HEK293T (cell line): ENCODE measurements around the gene DPP3.
"Not testable (repeated sequence)": the region's sequence is repeated elsewhere in the genome, so short reads cannot be mapped to it uniquely, and the experiment has no call there.

ENCODE experiments used
- CTCF ChIA-PET: fragments of 350-600 bp; formaldehyde crosslinking; extraction: SDS; loops from one replicate; lab custom pipeline; 2021; ENCODE audit warnings: antibody characterized with exemption, inconsistent platforms; lab: Yijun Ruan, JAX
- POLR2A ChIA-PET: fragments of 350-600 bp; formaldehyde crosslinking; extraction: SDS; loops from one replicate; lab custom pipeline; 2020; ENCODE audit warnings: antibody characterized with exemption, inconsistent platforms; lab: Yijun Ruan, JAX
- DNase-seq: peaks from one replicate; pipeline ENCODE4 v3.0.0; 2012; ENCODE audit warnings: mixed read lengths; ENCODE audit errors: extremely low spot score
- ARNT ChIP-seq: fragments of 450-650 bp; IDR thresholded peaks from 2 replicates; pipeline ENCODE4 v1.6.1; 2017; ENCODE audit warnings: mild to moderate bottlenecking
- ELF4 ChIP-seq: fragments of 450-650 bp; IDR thresholded peaks from 2 replicates; pipeline ENCODE4 v1.6.1; 2017; ENCODE audit warnings: antibody characterized with exemption
- FOXK2 ChIP-seq: fragments of 450-650 bp; IDR thresholded peaks from 2 replicates; pipeline ENCODE4 v1.6.1; 2016; ENCODE audit warnings: mild to moderate bottlenecking
- L3MBTL2 ChIP-seq: fragments of 450-650 bp; conservative IDR thresholded peaks from 2 replicates; pipeline ENCODE4 v1.6.1; 2016; ENCODE audit warnings: mild to moderate bottlenecking
- PKNOX1 ChIP-seq: fragments of 450-650 bp; IDR thresholded peaks from 2 replicates; pipeline ENCODE4 v1.6.1; 2016
- SP1 ChIP-seq: fragments of 450-650 bp; IDR thresholded peaks from 2 replicates; pipeline ENCODE4 v1.6.1; 2017
- SUZ12 ChIP-seq: fragments of 450-650 bp; IDR thresholded peaks from 2 replicates; pipeline ENCODE4 v1.6.1; 2016; ENCODE audit warnings: mild to moderate bottlenecking
- TARDBP ChIP-seq: fragments of 450-650 bp; IDR thresholded peaks from 2 replicates; pipeline ENCODE4 v1.6.1; 2016

The DPP3 gene

GRCh38 chr11:66480117-66480938 is at the start of gene DPP3:
TSS of gene DPP3 (plus strand) at chr11:66480434. CDS start at chr11:66482201, 1,767 bp downstream.
- DNase-seq = peak; percentile 96
- TF ChIP-seq PKNOX1 (peak; percentile 98), ELF4 (peak; percentile 94), FOXK2 (no peak), L3MBTL2 (peak; percentile 77)
- ChIA-PET POLR2A (interaction anchor here (0.5 to 2.7 kb wide), 14 partner anchors 9 to 198 kb away, joined by 3 to 14 read pairs (median 6); partner anchors contain the start of genes ACTN3, MRPL11, PELI3 and RBM4B), CTCF (interaction anchor here (1.0 to 1.1 kb wide), 3 partner anchors 11 to 71 kb away, joined by 3 to 7 read pairs (median 6); partner anchors contain the start of gene MRPL11)

DNA sequence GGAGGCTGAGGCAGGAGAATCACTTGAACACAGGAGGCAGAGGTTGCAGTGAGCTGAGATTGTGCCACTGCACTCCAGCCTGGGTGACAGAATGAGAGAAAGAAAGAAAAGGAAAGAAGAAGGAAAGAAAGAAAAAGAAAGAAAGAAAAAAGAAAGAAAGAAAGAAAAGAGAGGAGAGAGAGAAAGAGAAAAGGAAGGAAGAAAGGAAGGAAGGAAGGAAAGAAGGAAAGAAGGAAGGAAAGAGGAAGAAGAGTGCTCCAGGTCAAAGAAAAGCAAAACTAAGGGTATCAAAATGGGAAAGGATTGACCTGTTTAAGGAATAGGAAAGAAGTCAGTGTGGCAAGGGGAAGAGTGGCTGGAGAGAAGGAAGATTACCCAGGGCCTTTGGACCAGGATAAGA is 48.9 kb upstream of the DPP3 start:
- CTCF ChIA-PET = interaction anchor here (0.8 to 0.9 kb wide), 3 partner anchors 7 to 45 kb away, joined by 3 to 10 read pairs (median 5); partner anchors contain the start of gene MRPL11
- POLR2A ChIA-PET, DNase-seq: not testable (repeated sequence)

DNA sequence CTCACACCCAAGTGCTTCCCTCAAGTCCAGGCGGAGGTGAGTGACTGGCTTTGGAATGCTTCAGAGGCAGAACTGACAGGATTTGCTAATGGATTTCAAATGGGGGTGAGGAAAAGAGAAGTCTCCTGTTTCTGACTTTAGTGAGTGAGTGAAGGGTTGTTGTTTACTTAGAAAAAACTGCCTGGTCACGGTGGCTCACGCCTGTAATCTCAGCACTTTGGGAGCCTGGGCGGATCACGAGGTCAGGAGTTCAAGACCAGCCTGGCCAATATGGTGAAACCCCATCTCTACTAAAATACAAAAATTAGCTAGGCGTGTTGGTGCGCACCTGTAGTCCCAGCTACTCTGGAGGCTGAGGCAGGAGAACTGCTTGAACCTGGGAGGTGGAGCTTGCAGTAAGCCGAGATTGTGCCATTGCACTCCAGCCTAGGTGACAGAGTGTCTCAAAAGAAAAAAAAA is 48.3 kb upstream of the DPP3 start:
- POLR2A ChIA-PET = interaction anchor here (1.5 kb wide), 1 partner anchor 246 kb away, joined by 4 read pairs; the partner anchor contains the start of gene RBM4B
- DNase-seq, CTCF ChIA-PET: not testable (repeated sequence)

GRCh38 chr11:66432597-66432996 is 47.6 kb upstream of the DPP3 start:
- DNase-seq = no peak
- POLR2A ChIA-PET = interaction anchor here (0.6 to 1.5 kb wide), 2 partner anchors 11 to 245 kb away, joined by 3 to 4 read pairs; partner anchors contain the start of gene RBM4B
- TF ChIP-seq SUZ12 (no peak), ARNT (no peak)
- CTCF ChIA-PET = interaction anchor here (0.7 kb wide), 1 partner anchor 44 kb away, joined by 3 read pairs; no protein-coding TSS in a partner anchor

GRCh38 chr11:66437979-66438503 is 42.2 kb upstream of the DPP3 start:
- ChIA-PET CTCF (interaction anchor here (1.0 to 1.7 kb wide), 5 partner anchors 7 to 240 kb away, joined by 3 to 12 read pairs (median 8); partner anchors contain the start of gene RBM4B), POLR2A (interaction anchor here (0.6 to 1.6 kb wide), 8 partner anchors 16 to 239 kb away, joined by 3 to 9 read pairs (median 4); partner anchors contain the start of genes BBS1, PELI3, RBM4B and YIF1A)
- DNase-seq = no peak
- TF ChIP-seq ARNT (no peak), TARDBP (no peak), FOXK2 (no peak), PKNOX1 (no peak), SUZ12 (no peak)

- TF ChIP-seq L3MBTL2 (peak; percentile 54), ELF4 (peak; percentile 73), SP1 (no peak)
- POLR2A ChIA-PET = interaction anchor here (0.6 to 1.6 kb wide), 14 partner anchors 14 to 417 kb away, joined by 3 to 9 read pairs (median 4); partner anchors contain the start of genes BBS1, DPP3, PELI3 and RBM4B
- CTCF ChIA-PET = interaction anchor here (0.7 to 1.8 kb wide), 14 partner anchors 8 to 239 kb away, joined by 3 to 12 read pairs (median 4); partner anchors contain the start of genes DPP3, PELI3 and RBM4B
- peak; percentile 94 for DNase-seq
These were observed 41.4 kb upstream of the DPP3 start, which contains the start of gene MRPL11 for GRCh38 chr11:66438504-66439466. TSS of gene MRPL11 (minus strand) at chr11:66438848. CDS start at chr11:66438754, 94 bp downstream.

DNA sequence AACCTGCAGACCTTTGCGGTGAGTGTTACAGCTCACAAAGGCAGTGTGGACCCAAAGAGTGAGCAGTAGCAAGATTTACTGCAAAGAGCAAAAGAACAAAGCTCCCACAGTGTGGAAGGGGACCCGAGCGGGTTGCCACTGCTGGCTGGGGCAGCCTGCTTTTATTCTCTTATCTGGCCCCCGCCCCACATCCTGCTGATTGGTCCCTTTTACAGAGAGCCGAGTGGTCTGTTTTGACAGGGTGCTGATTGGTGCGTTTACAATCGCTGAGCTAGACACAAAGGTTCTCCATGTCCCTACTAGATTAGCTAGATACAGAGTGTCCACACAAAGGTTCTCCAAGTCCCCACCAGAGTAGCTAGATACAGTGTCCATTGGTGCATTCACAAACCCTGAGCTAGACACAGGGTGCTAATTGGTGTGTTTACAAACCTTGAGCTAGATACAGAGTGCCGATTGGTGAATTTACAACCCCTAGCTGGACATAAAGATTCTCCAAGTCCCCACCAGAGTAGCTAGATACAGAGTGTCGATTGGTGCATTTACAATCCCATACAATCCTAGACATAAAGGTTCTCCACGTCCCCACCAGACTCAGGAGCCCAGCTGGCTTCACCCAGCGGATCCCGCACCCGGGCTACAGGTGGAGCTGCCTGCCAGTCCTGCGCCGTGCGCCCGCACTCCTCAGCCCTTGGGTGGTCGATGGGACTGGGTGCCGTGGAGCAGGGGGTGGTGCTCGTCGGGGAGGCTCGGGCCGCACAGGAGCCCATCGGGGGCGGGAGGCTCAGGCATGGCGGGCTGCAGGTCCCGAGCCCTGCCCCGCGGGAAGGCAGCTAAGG is 39.9 kb upstream of the DPP3 start:
- DNase-seq, POLR2A ChIA-PET: not testable (repeated sequence)
- CTCF ChIA-PET = interaction anchor here (1.7 to 1.8 kb wide), 2 partner anchors 19 to 54 kb away, joined by 6 to 12 read pairs; no protein-coding TSS in a partner anchor

DNA sequence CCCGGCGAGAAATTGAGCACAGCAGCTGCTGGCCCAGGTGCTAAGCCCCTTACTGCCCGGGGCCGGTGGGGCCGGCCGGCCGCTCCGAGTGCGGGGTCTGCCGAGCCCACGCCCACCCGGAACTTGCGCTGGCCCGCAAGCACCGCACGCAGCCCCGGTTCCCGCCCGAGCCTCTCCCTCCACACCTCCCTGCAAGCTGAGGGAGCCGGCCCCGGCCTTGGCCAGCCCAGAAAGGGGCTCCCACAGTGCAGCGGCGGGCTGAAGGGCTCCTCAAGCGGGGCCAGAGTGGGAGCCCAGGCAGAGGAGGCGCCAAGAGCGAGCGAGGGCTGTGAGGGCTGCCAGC is 39.3 kb upstream of the DPP3 start:
- CTCF ChIA-PET, POLR2A ChIA-PET, DNase-seq: not testable (repeated sequence)
